RWPE1 (cell line): ENCODE data around the gene MAST2.
"Not testable (repeated sequence)": the region's sequence is repeated elsewhere in the genome, so short reads cannot be mapped to it uniquely, and the experiment has no call there.

ENCODE experiments used
- CTCF ChIA-PET: fragments of 350-600 bp; sonication (Branson Sonifier 250); formaldehyde crosslinking; extraction: SDS; loops from one replicate; lab custom pipeline; 2021; lab: Yijun Ruan, JAX
- POLR2A ChIA-PET: fragments of 400-600 bp; formaldehyde crosslinking; extraction: SDS; loops from one replicate; lab custom pipeline; 2020; ENCODE audit warnings: antibody characterized with exemption; ENCODE audit not compliant: low non-redundant PET; lab: Yijun Ruan, JAX
- DNase-seq: peaks from one replicate; pipeline ENCODE4 v3.0.0; 2012; ENCODE audit warnings: low spot score
- H3K27ac ChIP-seq: fragments of 450-650 bp; 2 replicates; pipeline ENCODE4 v1.5.1; 2017
- CTCF ChIP-seq: fragments of 450-650 bp; conservative IDR thresholded peaks from 2 replicates; pipeline ENCODE4 v1.5.1; 2017; ENCODE audit warnings: low read depth, mild to moderate bottlenecking

MAST2 gene

GRCh38 chr1:45846931-45847330, 43.5 kb downstream of the MAST2 start:
- H3K27ac ChIP-seq = no peak overlapping the region
- ChIA-PET POLR2A (no interaction called here), CTCF (interaction anchor here (0.7 kb wide), 1 partner anchor 529 kb away, joined by 3 read pairs; no protein-coding TSS in a partner anchor)
- DNase-seq = no peak
- no peak for TF ChIP-seq CTCF

GRCh38 chr1:45848097-45848496, 44.7 kb downstream of the MAST2 start:
- ChIA-PET CTCF (no interaction called here), POLR2A (no interaction called here)
- no peak for TF ChIP-seq CTCF
- DNase-seq = no peak
- H3K27ac ChIP-seq = no peak overlapping the region

- DNase-seq = no peak
- H3K27ac ChIP-seq = no peak overlapping the region
- no peak for TF ChIP-seq CTCF
- CTCF ChIA-PET = no interaction called here
- POLR2A ChIA-PET = no interaction called here
These were observed 45.3 kb downstream of the MAST2 start for GRCh38 chr1:45848714-45849113.

GRCh38 chr1:45850017-45850416, 46.6 kb downstream of the MAST2 start:
- no peak for TF ChIP-seq CTCF
- no peak for DNase-seq
- H3K27ac ChIP-seq = no peak overlapping the region
- ChIA-PET POLR2A (interaction anchor here (0.8 kb wide), 1 partner anchor 12 kb away, joined by 3 read pairs; no protein-coding TSS in a partner anchor), CTCF (no interaction called here)

GRCh38 chr1:45854724-45855123, 51.3 kb downstream of the MAST2 start:
- DNase-seq = peak; percentile 9
- CTCF ChIA-PET = interaction anchor here (0.5 to 0.7 kb wide), 4 partner anchors 25 to 267 kb away, joined by 3 to 6 read pairs (median 4); no protein-coding TSS in a partner anchor
- POLR2A ChIA-PET = no interaction called here
- no peak for TF ChIP-seq CTCF
- H3K27ac ChIP-seq = no peak overlapping the region

GRCh38 chr1:45857101-45857700, 53.8 kb downstream of the MAST2 start:
- ChIA-PET CTCF (no interaction called here), POLR2A (no interaction called here)
- no peak overlapping the region for H3K27ac ChIP-seq
- no peak for TF ChIP-seq CTCF
- no peak for DNase-seq

- POLR2A ChIA-PET, CTCF ChIA-PET: not testable (repeated sequence)
These were observed 54.5 kb downstream of the MAST2 start for GRCh38 chr1:45857755-45858492.

More at GRCh38 chr1:45857755-45858492, 54.5 kb downstream of the MAST2 start:
- not testable (repeated sequence) for DNase-seq, H3K27ac ChIP-seq
